EH (cell line): ENCODE measurements around the gene SYCN.

Experiments used
- DNase-seq: peaks from one replicate; pipeline ENCODE4 v3.0.0-alpha.2; 2015; ENCODE audit warnings: low read depth

The SYCN gene

DNA sequence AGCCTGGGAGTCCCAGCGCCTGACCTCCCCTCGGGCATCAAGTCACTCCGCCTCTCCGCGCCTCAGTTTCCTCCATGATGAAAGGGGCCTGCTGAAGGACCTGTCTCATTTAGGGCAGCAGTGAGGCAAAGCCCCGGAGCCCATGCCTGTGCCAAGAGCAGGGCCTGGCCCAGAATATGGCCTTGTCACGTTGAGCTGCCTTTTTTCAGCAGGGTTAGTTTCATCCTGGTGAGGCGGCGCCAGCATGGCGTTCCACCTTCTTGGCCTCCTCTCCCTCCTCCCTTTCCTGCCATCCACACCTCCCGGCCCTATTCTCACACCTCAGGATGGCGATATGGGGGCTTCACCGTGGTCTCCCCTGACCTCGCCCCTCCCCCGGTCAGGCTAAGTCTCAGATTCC lies 48.3 kb downstream of the SYCN start:
- DNase-seq: no peak

DNA sequence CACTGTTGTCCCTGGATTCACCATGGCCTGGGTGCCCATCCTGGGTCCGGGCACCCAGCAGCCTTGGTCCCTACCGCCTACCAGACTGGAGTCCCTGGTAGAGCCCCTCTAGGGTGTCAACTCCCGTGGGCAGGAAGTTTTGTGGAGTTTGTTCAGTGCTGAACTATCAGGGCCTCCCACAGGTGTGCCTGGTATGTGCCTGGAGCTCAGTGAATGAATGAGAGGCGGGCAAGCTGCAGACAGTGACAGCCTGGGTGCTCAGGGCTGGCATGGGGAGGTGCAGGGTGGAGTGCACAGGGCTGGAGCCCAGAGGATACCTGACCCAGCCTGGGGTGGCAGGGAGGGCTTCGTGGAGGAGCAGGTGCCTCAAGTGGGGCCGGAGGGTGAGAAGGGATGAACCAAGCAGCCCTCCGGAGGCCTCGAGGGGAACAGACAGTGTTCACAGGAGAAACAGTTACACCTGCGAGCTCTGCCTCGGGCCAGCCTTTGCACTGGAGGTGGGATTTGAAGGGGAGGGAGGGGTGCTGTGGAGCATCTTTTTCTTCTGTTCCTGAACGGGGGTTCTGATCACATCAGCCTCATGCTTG lies 48.9 kb downstream of the SYCN start:
- DNase-seq: no peak

DNA sequence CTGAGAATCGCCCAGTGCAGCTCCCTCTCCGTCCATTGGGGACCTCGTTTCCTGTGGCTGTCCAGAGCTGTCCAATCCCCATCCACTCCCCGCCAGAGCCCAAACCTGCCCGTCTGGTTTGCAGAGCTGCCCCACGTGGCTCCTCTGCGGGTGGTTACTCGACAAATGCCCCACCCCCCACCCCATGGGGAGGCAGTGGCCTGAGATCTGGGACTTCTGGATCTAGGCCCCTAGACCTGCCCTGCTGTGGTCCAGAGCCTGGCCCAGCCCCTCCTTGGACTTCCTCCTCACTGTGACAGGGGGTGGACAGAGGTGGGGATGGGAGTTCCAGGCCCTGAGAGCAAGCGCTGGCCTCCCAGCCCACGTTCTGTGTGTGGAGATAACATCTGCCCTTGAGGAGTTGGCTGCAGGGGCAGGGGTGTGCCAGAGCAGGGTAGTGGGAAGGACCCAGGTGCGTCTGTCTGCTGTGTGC lies 49.4 kb downstream of the SYCN start:
- no peak for DNase-seq

DNA sequence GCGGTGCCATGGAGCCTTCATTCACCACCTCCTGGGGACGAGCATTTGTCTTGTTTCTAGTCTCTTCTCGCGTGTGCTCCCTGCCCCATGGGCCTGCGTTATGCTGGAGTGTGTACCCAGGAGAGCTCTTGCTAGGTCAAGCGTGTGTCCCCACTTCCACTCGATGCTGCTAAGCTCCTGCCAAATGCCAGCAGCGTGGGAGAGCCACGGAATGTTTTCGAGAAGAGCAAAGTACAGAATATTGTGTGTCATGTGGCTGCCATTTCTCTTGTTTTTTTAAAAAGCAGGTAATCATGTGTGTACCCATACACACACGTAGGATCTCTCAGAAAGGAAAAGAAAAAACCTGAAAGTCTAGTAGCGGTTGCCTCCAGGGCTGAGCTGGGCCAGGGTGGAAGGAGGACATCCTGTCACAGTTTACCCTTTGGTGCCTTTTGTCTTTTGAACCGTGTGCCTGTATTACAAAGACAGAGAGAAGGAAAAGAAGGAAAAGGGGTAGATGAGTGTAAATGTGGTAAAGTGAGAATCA lies 49.9 kb downstream of the SYCN start:
- no peak for DNase-seq
